HL-60 (cell line): Measurements from ENCODE around the gene LAMA4.

Experiments
- DNase-seq, 2 experiments: peaks; one replicate each; pipeline ENCODE4 v3.0.0-alpha.2; 2010 to 2020; ENCODE audit warnings: low read depth in 1 of 2, low spot score in 1 of 2
- H3K27ac ChIP-seq: fragments of 250-450 bp; sonication (Bioruptor Pico); replicated peaks from 2 replicates; pipeline ENCODE4 v1.5.1; 2020; ENCODE audit warnings: mild to moderate bottlenecking, moderate library complexity
- H3K27me3 ChIP-seq: fragments of 250-450 bp; sonication (Bioruptor Pico); 2 replicates; pipeline ENCODE4 v1.5.1; 2021; ENCODE audit warnings: mild to moderate bottlenecking, moderate library complexity; ENCODE audit not compliant: insufficient read depth, poor library complexity, severe bottlenecking
- H3K4me3 ChIP-seq: replicated peaks from 2 replicates; pipeline ENCODE4 v1.5.1; 2011; ENCODE audit warnings: mild to moderate bottlenecking, control low read depth, low read length; ENCODE audit not compliant: insufficient read depth
- GABPA ChIP-seq: IDR thresholded peaks from 2 replicates; pipeline ENCODE4 v1.6.1; 2012; ENCODE audit warnings: low read depth
- POLR2AphosphoS5 ChIP-seq: IDR thresholded peaks from 2 replicates; pipeline ENCODE4 v1.6.1; 2012; ENCODE audit warnings: low read depth
- REST ChIP-seq: IDR thresholded peaks from 2 replicates; pipeline ENCODE4 v1.6.1; 2012; ENCODE audit warnings: low read depth; ENCODE audit not compliant: insufficient replicate concordance
- SPI1 ChIP-seq: IDR thresholded peaks from 2 replicates; pipeline ENCODE4 v1.6.1; 2012; ENCODE audit warnings: low read depth, mild to moderate bottlenecking, borderline replicate concordance
- TF ChIP-seq, protein P1 (sequence below): IDR thresholded peaks from one replicate; pipeline ENCODE4 v1.5.1; 2011; ENCODE audit warnings: low read length, control low read depth, inconsistent platforms; ENCODE audit not compliant: insufficient read depth

The LAMA4 gene

GRCh38 chr6:112144145-112144926, 110.0 kb downstream of the LAMA4 start:
- Histone ChIP-seq H3K27ac (no peak overlapping the region), H3K4me3 (no peak overlapping the region), H3K27me3 (no peaks in the 10 kb centered on the region)
- TF ChIP-seq, protein P1, sequence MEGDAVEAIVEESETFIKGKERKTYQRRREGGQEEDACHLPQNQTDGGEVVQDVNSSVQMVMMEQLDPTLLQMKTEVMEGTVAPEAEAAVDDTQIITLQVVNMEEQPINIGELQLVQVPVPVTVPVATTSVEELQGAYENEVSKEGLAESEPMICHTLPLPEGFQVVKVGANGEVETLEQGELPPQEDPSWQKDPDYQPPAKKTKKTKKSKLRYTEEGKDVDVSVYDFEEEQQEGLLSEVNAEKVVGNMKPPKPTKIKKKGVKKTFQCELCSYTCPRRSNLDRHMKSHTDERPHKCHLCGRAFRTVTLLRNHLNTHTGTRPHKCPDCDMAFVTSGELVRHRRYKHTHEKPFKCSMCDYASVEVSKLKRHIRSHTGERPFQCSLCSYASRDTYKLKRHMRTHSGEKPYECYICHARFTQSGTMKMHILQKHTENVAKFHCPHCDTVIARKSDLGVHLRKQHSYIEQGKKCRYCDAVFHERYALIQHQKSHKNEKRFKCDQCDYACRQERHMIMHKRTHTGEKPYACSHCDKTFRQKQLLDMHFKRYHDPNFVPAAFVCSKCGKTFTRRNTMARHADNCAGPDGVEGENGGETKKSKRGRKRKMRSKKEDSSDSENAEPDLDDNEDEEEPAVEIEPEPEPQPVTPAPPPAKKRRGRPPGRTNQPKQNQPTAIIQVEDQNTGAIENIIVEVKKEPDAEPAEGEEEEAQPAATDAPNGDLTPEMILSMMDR: no peak
- no peak for TF ChIP-seq GABPA
- TF ChIP-seq REST: no peak
- TF ChIP-seq POLR2AphosphoS5: no peak
- no peak for TF ChIP-seq SPI1
- no peak for DNase-seq

- Histone ChIP-seq H3K27me3 (no peaks in the 10 kb centered on the region), H3K27ac (no peak overlapping the region), H3K4me3 (no peak overlapping the region)
- DNase-seq: no peak
- TF ChIP-seq, protein P1: no peak
- TF ChIP-seq REST (no peak), POLR2AphosphoS5 (no peak), GABPA (no peak), SPI1 (no peak)
These were observed 112.7 kb downstream of the LAMA4 start for GRCh38 chr6:112141707-112142106.

DNA sequence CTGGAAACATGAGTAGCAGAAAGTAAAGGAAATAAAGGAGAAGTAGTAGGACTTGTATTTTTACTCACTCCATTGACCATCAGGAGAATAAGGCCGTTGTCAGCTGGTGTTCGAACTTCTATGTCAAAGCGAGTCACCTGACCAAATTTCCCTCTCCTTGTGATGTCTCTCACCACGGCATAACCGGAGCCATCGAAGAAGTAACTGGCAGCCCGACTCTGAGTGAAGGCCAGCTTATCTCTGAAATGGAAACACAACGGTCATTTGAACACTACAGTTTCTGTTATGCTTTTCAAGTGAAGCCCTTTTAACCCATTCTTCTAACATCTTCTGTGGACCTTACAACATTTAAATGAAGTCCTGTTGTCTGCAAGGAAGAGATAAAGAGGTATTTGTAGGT, 115.3 kb downstream of the LAMA4 start:
- no peak for TF ChIP-seq GABPA
- TF ChIP-seq SPI1: no peak
- TF ChIP-seq, protein P1: no peak
- TF ChIP-seq POLR2AphosphoS5: no peak
- no peak for TF ChIP-seq REST

More for the DNA sequence above, 115.3 kb downstream of the LAMA4 start:
- H3K27ac ChIP-seq: no peak overlapping the region
- no peak overlapping the region for H3K4me3 ChIP-seq
- H3K27me3 ChIP-seq: peaks cover 3% of the 10 kb centered on the region
- DNase-seq: no peak
